Progenitor cell of endocrine pancreas (in vitro differentiated cells): ENCODE results near the gene FOXP3. TPM values are rescaled to one million over a fixed set of nuclear protein-coding genes. Genes with fewer than 3 reads are reported as not detected.

ENCODE experiments used
- DNase-seq: peaks from one replicate; pipeline ENCODE4 v3.0.0; 2021; ENCODE audit warnings: low spot score; ENCODE audit not compliant: unreplicated experiment
- H3K27ac Mint-ChIP-seq: 2 replicates; pipeline ENCODE4 v1.8.0; 2021; ENCODE audit warnings: mild to moderate bottlenecking, moderate library complexity, mixed read lengths
- H3K27me3 Mint-ChIP-seq: 2 replicates; pipeline ENCODE4 v1.8.0; 2021; ENCODE audit warnings: mixed read lengths
- H3K36me3 Mint-ChIP-seq: 2 replicates; pipeline ENCODE4 v1.8.0; 2022; ENCODE audit warnings: mixed read lengths; ENCODE audit not compliant: insufficient read depth
- H3K4me1 Mint-ChIP-seq: 2 replicates; pipeline ENCODE4 v1.8.0; 2021; ENCODE audit warnings: low read depth, mixed read lengths
- H3K4me3 Mint-ChIP-seq: 2 replicates; pipeline ENCODE4 v1.8.0; 2021; ENCODE audit warnings: low read depth, mild to moderate bottlenecking, moderate library complexity, mixed read lengths
- H3K9me3 Mint-ChIP-seq: 2 replicates; pipeline ENCODE4 v1.8.0; 2021; ENCODE audit warnings: low read depth, mixed read lengths
- total RNA-seq: library from RNA; stranded (reverse); gene quantifications from 2 replicates; pipeline ENCODE4 v1.2.1, GENCODE V29; 2021
- TF ChIP-seq, protein P1 (sequence below): fragments of 200-600 bp; sonication (generic); IDR thresholded peaks from one replicate; pipeline ENCODE4 v1.5.0; 2021; ENCODE audit warnings: antibody characterized with exemption, mild to moderate bottlenecking; ENCODE audit not compliant: unreplicated experiment

The FOXP3 gene
- total RNA-seq, 1 donor from 2014 or later, result 0.24 TPM

DNA sequence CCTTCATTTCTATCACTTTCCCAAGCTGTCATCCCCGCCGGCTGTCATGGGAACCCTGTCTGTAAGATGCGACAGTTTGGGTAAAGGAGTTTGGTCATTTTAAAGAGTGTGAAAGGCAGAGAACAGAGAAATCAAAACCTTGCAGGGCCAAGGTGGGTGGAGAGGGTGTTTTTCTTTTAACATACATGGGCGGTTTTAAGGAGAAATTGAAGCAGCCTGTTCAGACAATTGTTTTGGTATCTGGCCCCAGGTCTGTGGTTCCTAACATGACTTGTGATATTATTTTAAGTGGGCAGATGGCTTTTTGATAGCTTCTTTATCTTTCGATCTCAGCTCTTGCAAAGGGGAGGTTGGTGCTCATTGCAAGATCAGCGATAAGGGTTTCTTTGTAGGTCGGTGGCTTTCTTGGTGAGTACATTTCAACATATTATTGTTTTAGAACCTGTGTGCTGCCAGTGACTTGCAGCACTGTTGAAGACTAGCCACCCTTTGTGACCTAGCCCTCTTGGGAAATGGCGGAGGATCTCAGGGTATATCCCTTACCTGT is 8.7 kb upstream of the FOXP3 start:
- Mint-ChIP-seq H3K4me3 (no peak overlapping the region), H3K27me3 (no peaks in the 10 kb centered on the region), H3K36me3 (peaks cover 10% of the 10 kb centered on the region), H3K4me1 (peaks cover 26% of the 10 kb centered on the region), H3K27ac (no peak overlapping the region), H3K9me3 (peaks cover 12% of the 10 kb centered on the region)
- DNase-seq, result no peak
- TF ChIP-seq, protein P1, sequence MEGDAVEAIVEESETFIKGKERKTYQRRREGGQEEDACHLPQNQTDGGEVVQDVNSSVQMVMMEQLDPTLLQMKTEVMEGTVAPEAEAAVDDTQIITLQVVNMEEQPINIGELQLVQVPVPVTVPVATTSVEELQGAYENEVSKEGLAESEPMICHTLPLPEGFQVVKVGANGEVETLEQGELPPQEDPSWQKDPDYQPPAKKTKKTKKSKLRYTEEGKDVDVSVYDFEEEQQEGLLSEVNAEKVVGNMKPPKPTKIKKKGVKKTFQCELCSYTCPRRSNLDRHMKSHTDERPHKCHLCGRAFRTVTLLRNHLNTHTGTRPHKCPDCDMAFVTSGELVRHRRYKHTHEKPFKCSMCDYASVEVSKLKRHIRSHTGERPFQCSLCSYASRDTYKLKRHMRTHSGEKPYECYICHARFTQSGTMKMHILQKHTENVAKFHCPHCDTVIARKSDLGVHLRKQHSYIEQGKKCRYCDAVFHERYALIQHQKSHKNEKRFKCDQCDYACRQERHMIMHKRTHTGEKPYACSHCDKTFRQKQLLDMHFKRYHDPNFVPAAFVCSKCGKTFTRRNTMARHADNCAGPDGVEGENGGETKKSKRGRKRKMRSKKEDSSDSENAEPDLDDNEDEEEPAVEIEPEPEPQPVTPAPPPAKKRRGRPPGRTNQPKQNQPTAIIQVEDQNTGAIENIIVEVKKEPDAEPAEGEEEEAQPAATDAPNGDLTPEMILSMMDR, result no peak

DNA sequence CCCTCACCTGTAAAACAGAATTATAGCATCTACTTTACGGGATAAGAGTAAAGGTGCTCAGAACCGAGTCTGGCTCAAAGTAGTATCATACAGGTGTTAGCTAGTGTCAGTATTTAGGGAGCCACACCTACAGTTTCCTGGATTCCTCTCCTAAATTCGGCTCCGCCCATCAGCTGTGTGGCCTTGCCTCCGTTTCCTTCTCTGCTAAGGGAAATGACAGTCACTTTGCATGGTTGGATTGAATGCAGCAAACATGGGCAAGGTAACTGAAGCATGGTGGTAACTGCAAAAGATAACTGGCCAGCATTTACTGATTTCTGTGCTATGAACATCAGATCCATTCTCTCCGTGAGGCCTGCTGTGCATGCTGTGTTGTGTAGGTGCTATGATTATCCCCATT is 7.9 kb upstream of the FOXP3 start:
- Mint-ChIP-seq H3K27ac (peak overlapping the region; percentile 78), H3K36me3 (peaks cover 10% of the 10 kb centered on the region), H3K4me1 (peaks cover 21% of the 10 kb centered on the region), H3K4me3 (no peak overlapping the region), H3K9me3 (peaks cover 18% of the 10 kb centered on the region), H3K27me3 (no peaks in the 10 kb centered on the region)
- TF ChIP-seq, protein P1, result no peak
- no peak for DNase-seq

DNA sequence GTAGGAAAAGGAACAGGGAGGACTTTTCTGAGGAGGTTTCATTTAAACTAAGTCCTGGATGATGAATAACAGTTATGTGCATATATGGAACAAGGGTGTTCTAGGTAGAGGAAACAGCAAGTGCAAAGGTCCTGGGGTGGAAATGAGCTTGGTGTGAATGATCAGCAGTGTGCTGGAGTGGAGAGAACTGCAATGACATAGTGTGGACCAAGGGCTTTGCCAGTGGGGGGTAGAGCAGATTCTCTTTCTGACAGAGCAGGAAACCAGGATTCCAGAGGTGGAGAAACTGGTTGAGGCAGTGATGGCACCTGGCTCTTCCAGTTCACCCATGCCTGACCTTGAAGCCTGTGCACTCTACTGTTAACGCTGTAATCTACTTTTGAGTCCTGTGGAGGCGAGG is 6.8 kb upstream of the FOXP3 start:
- Mint-ChIP-seq H3K9me3 (peaks cover 21% of the 10 kb centered on the region), H3K4me3 (peak overlapping the region; percentile 66), H3K36me3 (peaks cover 10% of the 10 kb centered on the region), H3K4me1 (peaks cover 20% of the 10 kb centered on the region), H3K27ac (peak overlapping the region; percentile 55), H3K27me3 (no peaks in the 10 kb centered on the region)
- DNase-seq, result no peak
- TF ChIP-seq, protein P1, result no peak

DNA sequence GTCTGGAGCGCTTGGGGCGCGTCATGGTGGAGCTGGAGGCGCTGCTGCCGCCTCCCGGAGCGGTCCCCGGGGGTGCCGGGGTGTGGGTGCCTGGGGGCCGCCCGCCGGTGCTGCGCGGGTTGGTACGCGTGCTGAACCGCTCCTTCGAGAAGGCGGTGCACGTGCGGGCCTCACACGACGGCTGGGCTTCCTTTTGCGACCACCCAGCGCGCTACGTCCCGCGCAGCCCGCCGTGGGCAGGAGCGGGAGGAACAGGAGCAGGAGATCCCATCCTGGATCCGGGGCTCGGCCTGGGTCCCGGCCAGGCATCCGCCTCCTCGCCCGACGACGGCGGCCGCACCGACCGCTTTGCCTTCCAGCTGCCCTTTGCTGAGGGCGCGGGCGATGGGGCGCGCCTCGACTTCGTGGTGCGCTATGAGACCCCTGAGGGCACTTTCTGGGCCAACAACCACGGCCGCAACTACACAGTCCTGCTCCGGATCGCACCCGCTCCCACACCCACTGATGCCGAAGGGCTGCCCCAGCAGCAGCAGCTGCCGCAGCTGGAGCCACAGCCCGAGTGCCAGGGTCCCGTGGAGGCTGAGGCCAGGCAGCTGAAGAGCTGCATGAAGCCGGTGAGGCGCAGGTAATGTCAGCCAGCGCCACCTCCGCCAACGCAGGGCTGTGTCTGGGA is 5.9 kb upstream of the FOXP3 start:
- peaks cover 8% of the 10 kb centered on the region for H3K36me3 Mint-ChIP-seq
- H3K27me3 Mint-ChIP-seq, result no peaks in the 10 kb centered on the region
- peak overlapping the region; percentile 66 for H3K4me3 Mint-ChIP-seq
- TF ChIP-seq, protein P1, result no peak
- DNase-seq, result no peak
- H3K4me1 Mint-ChIP-seq, result peaks cover 20% of the 10 kb centered on the region
- H3K9me3 Mint-ChIP-seq, result peaks cover 21% of the 10 kb centered on the region
- no peak overlapping the region for H3K27ac Mint-ChIP-seq

DNA sequence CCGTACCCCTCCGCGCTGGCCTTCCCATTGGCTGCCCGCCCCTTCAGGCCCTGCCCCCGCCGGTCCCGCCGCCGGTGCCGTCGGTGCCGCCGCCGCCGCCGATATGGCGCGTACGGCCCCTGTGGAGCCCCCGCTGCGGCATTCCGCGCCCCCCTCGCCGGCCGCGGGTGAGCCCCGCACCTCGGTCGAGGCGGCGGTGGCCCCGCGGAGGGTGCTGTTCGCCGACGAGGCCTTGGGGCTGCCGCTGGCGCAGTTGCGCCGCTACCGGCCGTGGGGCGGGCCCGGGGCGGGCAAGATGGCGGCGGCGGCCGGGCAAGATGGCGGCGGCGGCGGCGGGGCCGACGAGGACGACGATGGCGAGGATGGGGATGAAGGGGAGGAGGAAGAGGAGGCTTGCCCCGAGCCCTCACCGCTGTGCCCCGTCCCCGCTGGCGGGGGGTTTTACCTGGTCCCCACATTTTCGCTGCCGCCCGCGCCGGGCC is 5.3 kb upstream of the FOXP3 start, which contains the start of gene PPP1R3F:
TSS of gene PPP1R3F (plus strand) at position 27 of the 482 bp plus-strand sequence. CDS start at position 104, 77 bp downstream.
- Mint-ChIP-seq H3K9me3 (peaks cover 17% of the 10 kb centered on the region), H3K4me3 (peak within 1 kb of the TSS; percentile 94), H3K27me3 (no peaks in the 10 kb centered on the region), H3K36me3 (peaks cover 7% of the 10 kb centered on the region), H3K27ac (peak within 1 kb of the TSS; percentile 100), H3K4me1 (peaks cover 19% of the 10 kb centered on the region)
- TF ChIP-seq, protein P1, result no peak
- DNase-seq, result peak; percentile 78
